NOMO-1 treated with dmso at 0.1 percent for 144 hours (cell line): ENCODE measurements around the gene RALGDS.
"Not testable (repeated sequence)": the region's sequence is repeated elsewhere in the genome, so short reads cannot be mapped to it uniquely, and the experiment has no call there.

Experiments used
- DNase-seq: peaks from one replicate; lab custom pipeline; 2025; ENCODE audit not compliant: unreplicated experiment; lab: John Stamatoyannopoulos, UW

Gene RALGDS

GRCh38 chr9:133121198-133121914 is at the start of gene RALGDS:
Gene RALGDS, minus strand, starts transcription at chr9:133121240. Its CDS starts 86 bp downstream, at chr9:133121154.
- peak; percentile 83 for DNase-seq

- no peak for DNase-seq
Measured at GRCh38 chr9:133170716-133171115, 49.7 kb upstream of the RALGDS start.

GRCh38 chr9:133169687-133170086 is 48.6 kb upstream of the RALGDS start:
- DNase-seq = not testable (repeated sequence)

GRCh38 chr9:133169102-133169501 is 48.1 kb upstream of the RALGDS start:
- no peak for DNase-seq

- no peak for DNase-seq
Measured at GRCh38 chr9:133168432-133168831, 47.4 kb upstream of the RALGDS start.

GRCh38 chr9:133167769-133168168 is 46.7 kb upstream of the RALGDS start:
- no peak for DNase-seq

- DNase-seq = no peak
Measured at GRCh38 chr9:133167096-133167730, 46.2 kb upstream of the RALGDS start.

GRCh38 chr9:133166392-133166791 is 45.4 kb upstream of the RALGDS start:
- DNase-seq = no peak

- no peak for DNase-seq
Measured at GRCh38 chr9:133165452-133165730, 44.4 kb upstream of the RALGDS start.

- DNase-seq = no peak
Measured at GRCh38 chr9:133164191-133164590, 43.2 kb upstream of the RALGDS start.

GRCh38 chr9:133163504-133164172 is 42.6 kb upstream of the RALGDS start, which contains the start of gene GBGT1:
Gene GBGT1, minus strand, starts transcription at chr9:133163914. Its CDS starts 1,502 bp downstream, at chr9:133162412.
- peak; percentile 73 for DNase-seq

GRCh38 chr9:133162861-133163503 is 41.9 kb upstream of the RALGDS start:
- no peak for DNase-seq

GRCh38 chr9:133161547-133161950 is 40.5 kb upstream of the RALGDS start:
- DNase-seq = no peak

GRCh38 chr9:133160742-133161546 is 39.9 kb upstream of the RALGDS start:
- no peak for DNase-seq

GRCh38 chr9:133158695-133159094 is 37.7 kb upstream of the RALGDS start:
- no peak for DNase-seq

- no peak for DNase-seq
Measured at GRCh38 chr9:133155156-133155555, 34.1 kb upstream of the RALGDS start.

- DNase-seq = no peak
Measured at GRCh38 chr9:133154097-133154989, 33.3 kb upstream of the RALGDS start.

- no peak for DNase-seq
Measured at GRCh38 chr9:133153227-133154096, 32.4 kb upstream of the RALGDS start.
